Testis (tissue), 2 donors: ENCODE results near the gene LONRF2.

Experiments used
- POLR2A ChIP-seq: fragments of 450-650 bp; IDR thresholded peaks from one replicate; pipeline ENCODE4 v1.6.1; 2017; ENCODE audit warnings: antibody characterized with exemption, mild to moderate bottlenecking, moderate library complexity
- TF ChIP-seq, protein P1 (sequence below), 3 experiments: fragments of 450-650 bp in 2 of 3; fragments of 200-600 bp in 1 of 3; sonication (generic) in 1 of 3; IDR thresholded peaks; one replicate each; pipeline ENCODE4 v1.5.1; 2016 to 2019; ENCODE audit warnings: antibody characterized with exemption in 3 of 3, mild to moderate bottlenecking in 2 of 3, moderate library complexity in 1 of 3

DNA sequence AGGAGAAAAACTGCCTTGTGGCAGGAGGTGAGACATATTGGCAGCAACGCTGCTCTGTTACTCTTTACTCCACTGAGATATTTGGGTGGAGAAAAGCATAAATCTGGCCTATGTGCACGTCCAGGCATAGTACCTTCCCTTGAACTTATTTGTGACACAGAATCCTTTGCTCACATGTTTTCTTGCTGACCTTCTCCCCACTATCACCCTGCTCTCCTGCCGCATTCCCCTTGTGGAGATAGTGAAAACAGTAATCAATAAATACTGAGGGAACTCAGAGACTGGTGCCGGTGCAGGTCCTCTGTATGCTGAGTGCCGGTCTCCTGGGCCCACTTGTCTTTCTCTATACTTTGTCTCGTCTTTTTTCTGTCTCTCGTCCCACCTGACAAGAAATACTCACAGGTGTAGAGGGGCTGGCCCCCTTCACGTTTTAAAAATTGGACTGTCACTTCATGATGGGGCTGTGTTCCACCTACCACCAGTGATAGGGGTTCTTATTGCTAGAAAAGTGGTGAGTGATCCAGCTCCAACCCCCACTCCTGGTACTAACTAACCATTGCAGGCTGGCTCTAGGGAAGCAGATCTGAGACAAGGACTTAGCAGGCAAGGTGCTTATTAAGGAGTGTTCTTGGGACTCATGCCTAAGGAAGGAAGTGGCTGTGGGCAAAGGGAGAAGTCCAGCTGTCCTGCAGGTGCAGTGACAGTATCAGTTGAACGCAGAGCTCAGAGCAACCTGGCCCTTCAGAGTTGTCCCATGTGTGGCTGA is 51.7 kb downstream of the LONRF2 start:
- TF ChIP-seq, protein P1, sequence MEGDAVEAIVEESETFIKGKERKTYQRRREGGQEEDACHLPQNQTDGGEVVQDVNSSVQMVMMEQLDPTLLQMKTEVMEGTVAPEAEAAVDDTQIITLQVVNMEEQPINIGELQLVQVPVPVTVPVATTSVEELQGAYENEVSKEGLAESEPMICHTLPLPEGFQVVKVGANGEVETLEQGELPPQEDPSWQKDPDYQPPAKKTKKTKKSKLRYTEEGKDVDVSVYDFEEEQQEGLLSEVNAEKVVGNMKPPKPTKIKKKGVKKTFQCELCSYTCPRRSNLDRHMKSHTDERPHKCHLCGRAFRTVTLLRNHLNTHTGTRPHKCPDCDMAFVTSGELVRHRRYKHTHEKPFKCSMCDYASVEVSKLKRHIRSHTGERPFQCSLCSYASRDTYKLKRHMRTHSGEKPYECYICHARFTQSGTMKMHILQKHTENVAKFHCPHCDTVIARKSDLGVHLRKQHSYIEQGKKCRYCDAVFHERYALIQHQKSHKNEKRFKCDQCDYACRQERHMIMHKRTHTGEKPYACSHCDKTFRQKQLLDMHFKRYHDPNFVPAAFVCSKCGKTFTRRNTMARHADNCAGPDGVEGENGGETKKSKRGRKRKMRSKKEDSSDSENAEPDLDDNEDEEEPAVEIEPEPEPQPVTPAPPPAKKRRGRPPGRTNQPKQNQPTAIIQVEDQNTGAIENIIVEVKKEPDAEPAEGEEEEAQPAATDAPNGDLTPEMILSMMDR (IDR thresholded peaks at IDR 0.05) = no peak
- no peak for TF ChIP-seq POLR2A
